GM18870 (cell line): Measurements from ENCODE around the gene INSC.
A peak's percentile ranks its signal among the peaks of the same experiment; 100 is the strongest.

Source experiments
- ATAC-seq: cut with Tn5 transposase; IDR thresholded peaks from one replicate; pipeline ENCODE4 v1.9.1; 2021; ENCODE audit warnings: moderate library complexity; ENCODE audit not compliant: unreplicated experiment

Gene INSC

DNA sequence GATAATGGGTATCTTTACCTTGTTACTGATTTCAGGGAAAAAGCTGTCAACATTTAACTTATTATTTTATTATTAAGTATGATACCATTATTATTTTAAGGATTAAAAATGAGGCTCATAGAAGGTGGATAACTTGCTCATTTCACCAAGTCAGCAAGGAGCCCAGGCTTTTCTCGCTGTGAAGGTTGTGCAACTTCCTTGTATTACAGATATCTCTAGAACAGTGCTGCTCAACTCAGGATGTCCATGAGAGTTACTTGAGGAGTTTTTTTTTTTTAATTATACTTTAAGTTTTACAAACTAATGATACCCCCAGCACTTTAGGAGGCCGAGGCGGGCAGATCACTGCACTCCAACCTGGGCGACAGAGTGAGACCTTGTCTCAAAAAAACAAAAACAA lies 98.2 kb downstream of the INSC start:
- no peak for ATAC-seq

DNA sequence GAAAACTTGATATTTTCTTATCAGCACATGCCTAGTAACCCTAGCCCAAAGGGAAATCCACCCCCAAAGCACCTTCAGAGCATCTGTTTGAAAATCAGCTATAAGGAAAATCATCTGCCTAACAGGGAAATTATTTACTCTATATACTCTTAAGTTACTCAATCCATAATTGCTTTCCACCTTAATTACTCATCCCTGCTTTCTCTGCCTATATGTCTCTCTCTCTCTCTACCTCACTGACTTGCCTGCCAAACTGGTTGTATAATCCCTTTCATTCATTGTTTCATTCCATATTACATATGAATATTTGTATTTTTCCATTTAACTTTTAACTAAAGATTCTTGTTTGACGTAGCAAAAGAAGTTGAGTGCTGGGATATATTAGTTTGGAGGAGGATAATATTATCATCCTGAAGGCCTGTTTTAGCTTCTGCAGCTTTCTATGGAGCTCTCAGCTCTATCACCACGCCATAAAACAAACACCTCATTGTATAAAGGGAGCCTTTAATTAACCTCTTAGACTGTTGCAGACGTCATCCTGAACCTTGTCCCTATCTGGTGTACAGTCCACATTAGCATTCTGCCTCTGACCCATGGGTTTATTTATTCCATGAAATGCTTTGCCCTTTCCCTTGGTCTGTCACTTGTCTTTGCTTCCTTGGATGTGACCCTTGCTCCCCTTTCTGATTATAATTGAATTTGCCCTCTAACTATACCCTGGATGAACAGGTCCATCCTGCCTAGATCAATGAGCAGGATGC lies 98.9 kb downstream of the INSC start:
- no peak for ATAC-seq

DNA sequence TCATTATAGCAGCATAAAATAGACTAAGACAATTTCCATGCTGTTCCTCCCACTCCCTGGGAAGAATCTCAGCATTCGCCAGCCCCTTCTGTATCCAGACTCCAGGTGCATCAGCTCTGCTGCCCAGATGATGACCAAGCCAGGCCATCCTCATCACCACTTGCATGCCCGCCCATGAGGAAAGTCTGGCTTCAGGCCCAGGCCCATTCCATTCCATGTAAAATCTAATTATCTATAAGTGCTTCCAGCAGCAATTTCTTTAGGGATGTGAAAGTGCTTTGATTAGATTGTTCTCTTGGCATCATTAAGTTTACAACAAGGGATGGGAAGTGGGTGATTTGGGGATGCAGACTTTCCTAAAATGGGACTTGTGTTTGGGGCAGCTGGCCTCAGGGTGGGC lies 100.3 kb downstream of the INSC start:
- no peak for ATAC-seq

DNA sequence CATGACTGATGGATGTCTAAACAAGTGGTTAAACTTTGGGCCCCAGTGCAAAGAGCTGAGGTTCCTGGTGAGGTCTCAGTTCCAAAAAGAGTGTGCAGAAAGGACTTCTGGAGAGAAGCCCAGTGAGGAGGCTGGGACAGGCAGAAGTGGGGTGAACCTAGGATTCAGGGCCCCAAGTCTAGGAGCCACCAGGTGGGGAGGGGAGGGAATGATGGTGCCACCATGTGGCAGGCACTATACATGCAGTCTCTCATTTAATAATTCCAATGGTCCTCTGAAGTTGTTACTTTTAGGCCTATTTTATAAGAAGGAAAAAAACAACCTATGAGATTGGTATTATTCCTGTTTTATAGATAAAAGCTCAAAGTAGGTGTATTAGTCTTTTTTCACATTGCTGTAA lies 102.0 kb downstream of the INSC start:
- no peak for ATAC-seq

DNA sequence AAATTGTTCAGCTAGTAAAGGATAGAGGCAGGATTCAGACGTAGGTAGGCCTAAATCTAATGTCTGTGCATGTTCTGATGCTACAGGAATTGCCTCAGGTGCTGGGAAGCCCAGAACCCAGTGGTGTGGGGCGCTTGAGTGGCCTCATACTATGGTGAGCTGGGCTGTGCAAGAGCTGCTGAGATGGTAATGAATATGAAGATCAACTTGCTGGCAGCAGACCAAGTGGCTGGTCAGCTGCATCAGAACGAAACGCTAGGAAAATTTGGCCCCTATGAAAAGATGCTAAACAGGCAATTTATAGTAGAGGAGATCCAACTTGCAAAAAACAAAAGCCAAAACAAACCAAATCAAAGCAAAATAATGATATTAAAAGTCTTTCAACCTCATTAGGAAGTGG lies 102.7 kb downstream of the INSC start:
- ATAC-seq: no peak

DNA sequence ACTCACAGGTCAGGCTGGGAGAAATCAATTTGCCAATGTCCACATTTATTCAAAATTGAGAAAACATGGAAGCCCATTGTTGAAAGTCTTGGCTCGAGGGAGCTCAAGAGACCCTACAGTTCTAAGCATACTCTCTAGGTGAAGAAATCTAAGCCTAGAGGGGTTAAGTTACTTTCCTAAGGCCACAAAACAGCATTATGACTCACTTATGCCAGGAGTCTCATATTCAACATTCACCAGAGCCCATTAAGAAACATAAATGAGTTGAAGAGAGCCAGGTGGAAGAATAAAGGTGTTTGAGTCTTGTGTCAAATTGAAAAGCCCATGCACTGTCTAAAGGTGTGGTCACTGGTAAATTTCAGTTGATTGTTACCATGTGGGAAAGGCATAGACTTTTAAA lies 108.1 kb downstream of the INSC start:
- no peak for ATAC-seq

DNA sequence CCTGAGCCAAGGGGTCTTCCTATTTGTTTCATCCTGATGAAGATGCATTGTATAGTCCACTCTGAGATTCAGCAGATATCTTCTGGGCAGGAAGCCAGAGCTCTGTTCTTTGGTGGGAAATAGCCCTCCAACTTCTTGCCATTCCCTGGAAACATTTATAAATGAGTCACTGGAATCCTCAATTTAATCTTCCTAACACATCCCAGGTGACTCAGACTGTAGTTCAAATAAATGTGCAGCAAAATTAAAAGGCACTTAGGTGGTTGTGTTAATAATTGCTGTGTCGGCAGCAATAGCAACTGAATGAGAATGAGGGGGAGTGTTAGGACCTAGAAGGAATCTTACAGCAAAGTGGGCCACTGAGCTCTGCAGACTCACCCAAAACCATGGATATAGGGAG lies 108.6 kb downstream of the INSC start:
- ATAC-seq: no peak

DNA sequence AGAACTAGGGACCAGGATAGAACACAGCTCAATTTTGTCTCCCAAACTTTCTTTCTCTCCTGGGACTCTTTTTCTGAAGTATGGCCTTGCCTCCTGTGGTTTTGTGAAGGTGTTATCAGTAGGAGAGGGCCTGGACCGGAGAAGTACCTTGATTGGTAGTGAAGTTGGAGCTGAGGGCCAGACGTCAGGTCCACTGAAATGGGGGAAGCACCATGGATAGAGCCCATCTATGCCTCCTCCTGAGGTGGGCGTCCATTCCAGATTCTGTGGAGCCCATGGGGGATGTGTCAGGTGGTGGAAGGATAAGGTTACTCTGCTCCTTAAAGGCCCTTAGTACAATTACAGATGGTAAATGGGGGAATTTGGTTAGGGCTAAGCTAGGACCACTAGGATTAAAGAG lies 109.7 kb downstream of the INSC start:
- ATAC-seq: no peak

DNA sequence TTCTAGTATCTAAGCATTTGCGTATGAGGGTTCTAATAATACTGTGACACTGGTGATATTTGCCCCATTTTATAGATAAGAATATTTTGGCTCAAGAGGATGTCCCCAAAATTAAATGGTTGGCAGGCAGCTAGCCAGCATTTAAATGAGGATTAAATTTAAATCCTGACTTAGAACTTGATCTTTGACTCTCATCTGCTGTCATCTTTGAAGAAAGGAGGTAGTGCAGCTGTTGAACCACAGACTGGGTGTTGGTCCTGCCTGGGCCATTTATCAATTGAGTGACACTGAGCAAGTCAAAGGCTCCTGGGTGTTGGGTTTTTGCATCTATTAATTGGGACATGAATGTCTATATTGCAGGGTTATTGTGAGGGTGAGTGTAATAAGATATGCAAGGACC lies 112.3 kb downstream of the INSC start:
- ATAC-seq: no peak

DNA sequence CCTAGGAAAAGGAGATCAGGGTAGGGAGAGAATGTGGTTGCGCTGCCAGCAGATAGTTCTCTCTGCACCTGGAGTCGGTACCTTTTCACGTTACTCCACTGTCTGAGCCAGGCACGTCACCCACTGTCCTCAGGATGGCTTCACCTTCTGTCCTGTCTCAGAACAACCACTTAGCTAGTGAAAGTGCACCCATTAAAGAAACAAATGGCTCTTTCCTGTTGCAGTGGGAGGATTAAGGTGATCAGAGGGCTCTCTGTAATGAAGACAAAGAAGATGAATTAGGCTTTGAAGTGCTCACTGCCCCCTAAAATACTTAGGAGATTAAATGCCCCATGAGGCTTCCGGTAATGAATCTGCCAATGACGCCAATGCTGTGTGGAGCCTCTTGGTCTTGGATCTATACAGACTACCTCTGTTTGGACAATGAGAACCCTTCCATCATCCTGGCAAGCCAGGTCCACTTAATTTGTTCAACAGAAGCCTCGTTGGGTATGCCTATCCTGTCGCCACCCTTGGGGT lies 113.7 kb downstream of the INSC start:
- ATAC-seq: no peak

DNA sequence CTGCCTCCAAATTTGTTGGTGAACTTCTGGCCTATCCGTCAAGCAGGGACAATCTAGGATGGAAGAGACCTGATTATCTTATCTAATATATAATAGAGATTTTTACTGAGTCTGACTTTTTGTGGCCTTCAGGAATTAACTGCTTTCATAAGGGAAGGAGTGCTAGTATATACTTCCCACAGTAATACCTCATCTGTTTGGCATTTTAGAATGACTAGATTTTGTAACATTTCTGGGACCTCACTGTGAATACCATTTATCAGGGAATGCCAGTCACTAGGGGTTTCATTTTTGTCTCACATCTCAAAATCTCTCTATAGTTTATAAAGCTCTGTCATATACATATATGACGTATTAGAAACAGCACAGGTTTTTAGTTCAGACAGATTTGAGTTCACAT lies 114.3 kb downstream of the INSC start:
- no peak for ATAC-seq

DNA sequence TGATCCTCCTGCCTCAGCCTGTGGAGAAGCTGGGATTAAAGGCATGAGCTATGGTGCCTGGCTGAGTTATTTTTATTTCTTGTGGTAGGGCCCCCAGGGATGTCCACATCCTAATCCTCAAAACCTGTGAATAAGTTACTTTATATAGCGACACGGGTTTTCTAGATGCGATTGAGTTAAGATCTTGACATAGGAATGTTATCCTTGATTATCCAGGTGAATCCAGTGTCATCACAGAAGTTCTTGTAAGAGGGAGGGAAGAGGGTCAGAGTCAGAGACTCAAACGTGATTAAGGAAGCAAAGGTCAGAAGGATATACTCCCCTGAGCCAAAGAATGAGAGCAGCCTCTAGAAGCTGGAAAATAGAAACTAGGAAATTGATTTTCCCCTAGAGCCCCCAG lies 117.8 kb downstream of the INSC start:
- ATAC-seq: no peak

DNA sequence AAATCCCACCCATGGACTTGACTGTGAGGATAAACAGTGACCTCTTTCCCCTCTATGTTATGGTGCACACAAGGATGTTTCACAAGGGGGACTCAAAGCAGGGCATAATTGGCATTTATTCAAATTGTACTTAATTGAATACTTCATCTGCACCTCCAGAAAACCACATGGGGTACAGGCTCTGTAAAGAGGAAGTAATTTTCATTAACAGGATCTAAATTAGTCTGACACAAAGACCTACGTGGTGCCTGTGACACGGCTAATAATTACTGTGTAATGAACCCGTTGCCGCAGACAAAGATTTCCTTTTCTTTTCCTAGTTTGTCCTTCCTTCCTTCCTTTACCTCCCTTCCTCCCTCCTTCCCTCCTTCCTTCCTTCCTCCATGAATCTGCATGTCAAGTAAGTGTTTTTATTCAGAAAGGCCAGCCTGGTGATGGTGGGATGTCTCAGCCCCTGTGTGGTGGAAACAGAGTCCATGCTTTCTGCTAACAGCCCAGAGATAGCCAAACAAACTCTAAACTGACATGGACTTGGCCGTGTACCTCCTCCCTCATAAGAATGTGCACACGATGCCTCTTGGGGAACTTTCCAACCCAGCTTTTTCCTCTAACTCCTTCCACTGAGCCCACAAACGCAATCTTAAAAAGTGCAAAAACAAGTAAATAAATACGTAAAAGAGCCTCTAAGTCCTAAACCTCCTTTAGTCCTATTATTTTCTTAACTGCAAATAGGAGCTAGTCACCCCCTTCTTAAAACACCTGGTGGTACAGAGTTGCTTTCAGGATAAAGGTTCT lies 118.8 kb downstream of the INSC start:
- no peak for ATAC-seq

DNA sequence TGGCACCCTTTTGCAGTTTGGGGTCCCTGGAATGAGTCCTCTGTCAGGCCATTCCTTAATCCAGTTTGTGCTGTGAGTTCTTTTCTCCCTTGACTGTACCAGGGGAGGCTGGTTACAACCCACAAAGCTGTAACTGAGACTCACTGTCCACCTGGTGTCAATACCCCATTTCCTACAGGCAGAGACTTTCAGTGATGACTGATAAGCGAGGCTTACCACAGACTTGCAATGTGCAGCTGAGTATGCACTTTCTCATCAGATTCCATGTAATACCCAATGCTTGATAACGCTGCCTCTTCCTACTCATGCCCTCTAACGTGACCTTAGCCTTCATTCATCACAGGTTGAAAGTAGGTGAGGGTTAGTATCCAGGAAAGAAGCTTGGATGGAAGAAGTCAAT lies 120.1 kb downstream of the INSC start:
- peak; percentile 80 for ATAC-seq

DNA sequence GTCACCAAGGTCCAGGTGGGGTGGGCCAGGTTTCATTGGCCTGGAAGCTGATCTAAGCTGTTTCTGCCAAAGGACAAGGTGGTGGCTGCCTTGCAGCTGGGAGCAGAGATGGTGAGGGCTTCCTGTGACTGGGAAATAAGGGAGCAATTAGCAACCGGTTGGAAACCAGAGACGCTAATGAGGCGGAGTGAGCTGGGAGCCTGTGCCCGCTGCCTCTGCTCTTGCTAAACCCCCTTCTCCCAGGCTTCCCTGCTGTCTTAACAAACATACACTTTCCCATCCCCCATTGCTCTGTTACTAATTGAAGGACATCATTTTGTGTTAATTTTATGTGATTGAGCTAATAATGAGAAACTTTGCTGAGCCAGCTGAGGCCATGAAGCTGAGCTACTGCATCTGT lies 121.8 kb downstream of the INSC start:
- no peak for ATAC-seq

DNA sequence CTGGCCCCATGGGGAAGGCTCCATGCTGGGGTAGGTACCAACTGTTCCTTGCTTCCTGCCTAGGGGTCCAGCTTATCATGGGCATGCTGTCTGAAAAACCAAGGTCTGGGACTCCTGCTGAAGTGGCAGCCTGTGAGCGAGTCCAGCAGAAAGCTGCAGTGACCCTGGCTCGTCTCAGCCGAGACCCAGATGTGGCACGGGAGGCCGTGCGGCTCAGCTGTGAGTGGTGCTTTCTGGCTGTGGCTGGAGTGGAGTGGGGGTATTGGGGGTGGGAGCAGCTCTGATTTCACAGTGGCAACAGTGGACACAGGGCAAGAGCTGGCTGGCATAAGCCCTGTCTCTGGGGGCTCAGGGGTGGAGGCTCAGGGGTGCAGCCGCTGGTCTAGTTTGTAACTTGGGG lies 124.1 kb downstream of the INSC start:
- no peak for ATAC-seq

DNA sequence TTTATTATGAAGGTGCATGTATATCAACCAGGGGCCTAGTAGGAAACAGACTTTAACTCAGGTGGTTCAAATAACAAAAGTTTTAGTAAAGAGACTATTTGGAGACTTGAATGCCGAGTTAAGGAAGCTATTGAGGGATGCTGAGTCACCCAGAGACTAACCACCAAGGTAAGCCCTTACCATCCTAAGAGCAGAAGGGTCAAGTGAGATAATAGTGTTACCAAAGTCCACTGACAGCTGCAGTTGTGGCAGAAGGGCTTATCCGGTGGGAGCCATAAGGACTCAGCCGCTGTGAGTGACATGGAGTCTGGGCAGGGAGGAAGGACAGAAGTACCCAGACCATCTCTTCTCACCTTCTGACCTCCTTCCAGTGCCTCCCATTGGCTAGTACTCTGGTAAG lies 134.0 kb downstream of the INSC start:
- no peak for ATAC-seq

DNA sequence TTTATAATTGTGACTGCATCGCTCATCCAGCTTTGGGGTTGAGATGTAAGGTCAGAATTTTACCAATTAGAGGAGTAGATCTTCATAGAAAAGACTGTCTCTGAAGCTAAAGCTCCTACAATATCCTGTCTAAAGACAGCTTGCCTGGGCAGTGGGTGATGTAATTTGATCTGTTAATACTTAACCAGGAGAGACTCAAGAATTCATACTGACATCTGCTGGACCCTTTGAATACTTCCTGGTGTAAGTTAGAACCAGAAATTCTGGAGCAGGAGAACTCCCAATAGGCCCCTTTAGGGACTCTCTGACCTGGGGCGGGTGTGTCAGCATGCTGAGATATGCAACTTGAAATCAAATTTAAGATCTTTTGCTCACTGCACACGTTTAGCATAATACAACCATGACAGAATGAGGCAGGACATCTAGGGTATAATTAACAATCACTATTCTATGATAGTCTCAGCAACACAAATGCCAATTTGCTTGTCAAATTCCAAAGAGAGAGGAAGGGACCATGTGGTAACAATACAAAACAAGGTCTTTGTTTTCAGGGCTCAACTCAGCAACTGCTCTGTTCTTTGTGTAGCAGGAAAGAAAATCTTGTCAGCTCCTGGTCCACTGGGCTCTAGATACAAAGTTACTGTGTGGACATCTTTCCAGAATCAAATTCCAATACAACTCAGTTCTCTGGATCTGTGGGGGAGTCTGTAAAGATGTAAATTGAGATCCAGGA lies 143.9 kb downstream of the INSC start:
- peak; percentile 81 for ATAC-seq

DNA sequence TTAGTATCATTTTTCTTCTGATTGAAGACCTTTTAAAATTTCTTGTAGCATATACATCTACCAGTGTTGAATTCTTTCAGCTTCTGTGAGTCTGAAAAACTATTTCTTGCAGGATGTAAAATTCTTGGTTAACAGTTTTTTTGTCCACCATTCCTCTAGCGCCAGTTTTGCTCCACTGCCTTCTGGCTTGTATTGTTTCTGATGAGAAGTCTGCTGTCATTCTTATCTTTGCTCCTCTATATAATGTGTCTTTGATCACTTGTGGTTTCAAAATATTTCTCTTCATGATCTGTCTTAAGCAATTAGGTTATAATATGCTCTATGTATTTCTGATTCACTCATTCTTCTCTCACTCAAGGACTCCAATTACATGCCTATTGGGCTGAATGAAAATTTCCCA lies 152.3 kb downstream of the INSC start:
- ATAC-seq: no peak

DNA sequence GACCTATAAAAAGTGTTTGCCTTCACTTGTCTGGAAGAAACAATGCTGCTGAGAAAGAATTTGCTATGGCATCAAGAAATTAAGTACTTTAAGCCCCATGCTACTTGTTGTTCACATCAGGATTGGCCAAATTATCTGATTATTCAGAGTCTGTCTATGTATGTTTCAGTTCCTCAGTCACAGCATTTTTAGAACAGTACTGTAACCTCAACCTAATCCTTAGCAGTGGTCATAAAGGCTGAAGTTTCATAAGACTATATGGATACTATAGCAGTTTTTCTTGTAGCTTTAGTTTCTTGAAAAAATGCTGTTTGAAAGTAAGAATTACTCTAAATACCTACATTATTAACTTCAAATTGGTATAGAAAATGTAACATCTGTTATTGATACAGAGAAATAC lies 153.9 kb downstream of the INSC start:
- ATAC-seq: no peak

DNA sequence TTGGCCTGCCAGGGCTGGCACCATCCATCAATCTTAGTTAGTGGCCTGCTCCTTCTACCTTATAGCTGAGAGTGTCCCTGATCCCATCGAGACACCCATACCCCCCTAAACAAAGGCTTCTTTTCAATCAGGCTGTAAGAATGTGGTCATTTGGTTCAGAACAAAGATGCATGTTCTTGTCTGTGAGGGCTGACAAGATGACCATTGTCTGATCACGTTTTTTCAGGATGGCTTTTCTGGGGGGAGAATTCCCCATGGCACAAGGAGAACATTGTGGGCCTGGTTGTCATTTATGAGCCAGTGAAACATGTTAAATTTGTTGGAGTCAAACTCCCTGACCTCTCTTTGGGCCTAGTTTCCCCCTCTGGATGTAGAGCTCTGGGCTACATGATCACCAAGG lies 160.4 kb downstream of the INSC start:
- ATAC-seq: no peak

DNA sequence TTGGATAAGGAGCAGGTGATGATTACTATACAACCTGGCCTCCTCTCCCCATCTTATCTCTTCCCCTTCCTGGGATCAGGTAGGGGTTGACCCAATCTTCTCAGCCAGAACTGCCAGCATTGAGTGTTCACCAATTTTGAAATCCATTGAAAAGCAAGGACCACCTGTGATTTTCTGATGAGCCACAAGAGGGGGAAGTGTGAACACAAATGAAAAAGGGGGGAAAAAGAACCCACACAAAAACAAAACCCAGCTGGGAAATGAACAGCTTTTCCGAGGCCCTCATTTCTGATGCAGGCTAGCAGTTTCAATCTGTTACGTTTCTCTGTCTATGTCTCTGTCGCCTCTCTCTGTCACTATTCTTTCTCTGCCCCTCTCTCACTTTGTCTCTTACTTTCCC lies 161.9 kb downstream of the INSC start:
- no peak for ATAC-seq
